ENCODE data around the gene PSMC6.
A peak's percentile ranks its signal among the peaks of the same experiment; 100 is the strongest.
"Not testable (repeated sequence)": the region's sequence is repeated elsewhere in the genome, so short reads cannot be mapped to it uniquely, and the experiment has no call there.

The PSMC6 gene

DNA sequence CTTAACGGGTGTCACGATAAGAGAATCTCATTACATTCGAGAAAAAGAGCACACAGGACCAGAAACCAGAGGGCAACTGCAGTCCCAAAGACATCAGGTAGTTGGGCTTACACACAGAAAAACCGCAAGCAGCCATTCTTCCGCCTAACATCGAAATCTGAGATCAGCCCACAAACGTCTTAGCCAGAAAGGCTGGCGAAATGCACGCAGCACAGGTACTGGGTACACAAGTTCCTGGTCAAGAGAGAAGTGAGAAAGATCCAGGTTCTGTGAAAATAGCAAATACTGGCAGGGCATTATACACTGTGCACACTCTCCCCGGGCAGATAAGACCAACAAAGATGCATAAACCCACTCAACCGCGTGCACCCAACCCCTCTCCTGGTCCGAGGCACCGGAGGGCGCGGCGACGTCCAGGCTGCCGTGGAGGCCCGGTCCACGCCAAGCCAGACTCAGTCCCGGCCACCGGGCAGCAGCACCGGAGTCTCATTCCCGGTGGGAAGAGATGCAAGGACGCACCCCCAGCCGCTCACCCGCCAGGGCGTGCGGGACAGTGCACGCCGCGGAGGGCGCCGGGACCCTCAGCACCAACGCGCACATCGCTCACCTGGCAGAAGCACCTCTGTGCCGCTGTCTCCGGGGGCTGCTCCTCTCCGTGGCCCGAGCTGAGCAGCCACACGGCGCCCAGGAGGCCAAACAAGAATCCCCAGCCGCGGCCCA is 12.1 kb upstream of the PSMC6 start:
- intact Hi-C loops (cut with micrococcal nuclease), result loop anchor here (2.0 to 10.0 kb wide), 3 partner anchors 37 to 380 kb away; partner anchors contain the start of genes GPR137C, PTGER2, STYX and TXNDC16

DNA sequence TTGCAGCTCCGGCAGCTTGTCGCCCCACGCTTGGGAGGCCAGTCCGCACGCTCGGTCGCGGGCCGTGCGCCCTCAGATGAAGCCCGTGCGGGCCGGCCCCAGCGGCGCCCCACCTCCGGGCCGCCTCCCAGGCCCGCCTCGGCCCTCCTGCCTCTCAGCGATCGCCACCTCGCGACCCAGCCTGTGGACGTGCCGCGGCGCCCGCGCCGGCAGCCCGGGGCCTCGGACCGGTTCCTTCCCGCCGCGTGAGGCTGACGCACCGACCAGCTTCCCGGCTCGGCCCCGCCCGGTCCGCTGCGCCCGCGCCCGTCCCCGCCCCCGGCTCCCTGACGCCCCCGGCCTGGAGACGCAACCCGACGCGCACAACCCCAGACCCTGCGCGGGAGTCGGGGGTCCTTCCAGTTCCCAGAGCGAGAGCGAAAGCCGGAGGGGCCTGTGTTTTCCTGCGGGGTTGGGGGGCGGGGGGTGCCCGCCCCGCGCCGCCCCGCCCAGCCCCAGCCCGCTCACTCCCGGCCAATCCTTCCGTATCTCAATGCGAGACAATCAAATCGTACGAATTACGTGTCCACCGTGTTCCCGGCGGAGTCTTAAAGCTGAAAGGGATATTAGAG is 11.4 kb upstream of the PSMC6 start, which contains the start of gene ERO1A:
Gene ERO1A, minus strand, starts transcription at position 78 of the 611 bp plus-strand sequence. Its CDS starts 77 bp downstream, at position 1.
- intact Hi-C loops (cut with micrococcal nuclease), result loop anchor here (1.0 to 10.0 kb wide), 3 partner anchors 12 to 381 kb away; partner anchors contain the start of genes GPR137C, PSMC6, PTGER2 and TXNDC16
- Mint-ChIP-seq H3K9me3 (no peaks in the 10 kb centered on the region), H3K27me3 (no peaks in the 10 kb centered on the region), H3K4me3 (peak within 1 kb of the TSS; percentile 87), H3K27ac (peak within 1 kb of the TSS; percentile 92), H3K36me3 (ENCODE audit: low read depth) (peaks cover 14% of the 10 kb centered on the region), H3K4me1 (ENCODE audit: low read depth) (peaks cover 58% of the 10 kb centered on the region)

More for the DNA sequence above, 12.1 kb upstream of the PSMC6 start:
- Mint-ChIP-seq H3K4me1 (ENCODE audit: low read depth) (peaks cover 63% of the 10 kb centered on the region), H3K27ac (peak overlapping the region; percentile 92), H3K36me3 (ENCODE audit: low read depth) (peaks cover 18% of the 10 kb centered on the region), H3K4me3 (peak overlapping the region; percentile 87), H3K27me3 (no peaks in the 10 kb centered on the region), H3K9me3 (no peaks in the 10 kb centered on the region)

DNA sequence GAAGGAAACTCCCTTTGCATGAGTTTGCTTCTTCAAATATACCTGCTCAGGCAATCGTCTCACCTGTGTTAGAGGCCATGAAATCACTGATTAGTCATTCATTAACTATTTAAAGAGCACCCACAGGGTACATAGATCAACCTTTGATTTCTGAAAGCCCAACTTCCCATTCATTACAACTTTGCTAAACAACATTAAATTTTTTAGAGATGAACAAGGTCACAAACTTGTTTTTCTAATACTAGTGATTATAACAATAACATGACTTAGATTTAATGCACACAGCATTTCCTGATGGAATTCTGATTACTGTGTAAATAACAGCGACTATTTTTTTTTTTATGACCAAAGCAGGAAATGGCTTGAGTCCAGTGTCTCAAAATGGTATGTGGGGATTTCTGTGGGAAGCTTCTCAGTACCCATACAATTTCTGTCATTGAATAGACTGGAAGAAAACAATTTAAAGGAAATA is 6.3 kb upstream of the PSMC6 start:
- Mint-ChIP-seq H3K36me3 (ENCODE audit: low read depth) (no peaks in the 10 kb centered on the region), H3K27me3 (no peaks in the 10 kb centered on the region), H3K4me1 (ENCODE audit: low read depth) (peaks cover 39% of the 10 kb centered on the region), H3K9me3 (no peaks in the 10 kb centered on the region), H3K4me3 (no peak overlapping the region), H3K27ac (no peak overlapping the region)
- intact Hi-C loops (cut with micrococcal nuclease), result no loop called here

DNA sequence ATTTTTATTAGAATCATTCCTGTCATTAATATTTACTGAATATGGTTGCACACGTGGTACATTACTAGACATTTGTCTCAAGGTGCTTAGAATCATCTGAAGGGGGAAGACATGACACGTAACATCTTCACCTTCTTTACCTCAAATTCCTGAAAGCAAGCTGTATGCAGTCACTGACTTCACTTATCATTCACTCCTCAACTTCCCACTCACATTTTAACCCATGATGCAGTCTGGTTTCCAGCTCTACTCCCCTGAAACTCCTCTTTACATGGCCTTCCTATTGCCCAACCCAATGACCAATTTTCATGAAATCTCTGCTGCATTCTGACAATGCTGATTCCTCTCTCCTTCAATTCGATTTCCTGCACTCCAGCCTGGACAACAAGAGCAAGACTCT is 5.8 kb upstream of the PSMC6 start:
- Mint-ChIP-seq H3K27ac (no peak overlapping the region), H3K4me3 (no peak overlapping the region), H3K27me3 (no peaks in the 10 kb centered on the region), H3K9me3 (no peaks in the 10 kb centered on the region), H3K4me1 (ENCODE audit: low read depth) (peaks cover 41% of the 10 kb centered on the region), H3K36me3 (ENCODE audit: low read depth) (no peaks in the 10 kb centered on the region)
- intact Hi-C loops (cut with micrococcal nuclease), result no loop called here

DNA sequence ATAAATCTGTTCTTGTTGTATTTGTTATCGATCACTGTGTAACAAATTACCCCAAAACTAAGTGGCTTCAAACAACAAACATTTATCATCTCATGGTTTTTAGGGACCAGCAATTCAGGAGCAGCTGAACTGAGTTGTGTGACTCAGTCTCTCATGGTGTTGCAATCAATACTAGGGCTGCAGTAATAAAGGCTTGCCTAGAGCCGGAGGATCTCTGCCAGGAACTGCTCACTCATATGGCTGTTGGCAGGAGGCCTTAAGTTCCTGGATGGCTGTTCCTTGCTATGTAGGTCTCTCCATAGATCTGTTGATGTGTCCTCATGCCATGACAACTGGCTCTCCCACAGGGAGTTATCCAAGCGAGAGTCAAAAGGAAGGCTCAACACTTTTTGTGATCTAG is 3.8 kb upstream of the PSMC6 start:
- H3K27ac Mint-ChIP-seq, result peak overlapping the region; percentile 66
- no peak overlapping the region for H3K4me3 Mint-ChIP-seq
- H3K36me3 Mint-ChIP-seq (ENCODE audit: low read depth), result peaks cover 13% of the 10 kb centered on the region
- intact Hi-C loops (cut with micrococcal nuclease), result no loop called here
- H3K4me1 Mint-ChIP-seq (ENCODE audit: low read depth), result peaks cover 37% of the 10 kb centered on the region
- H3K27me3 Mint-ChIP-seq, result no peaks in the 10 kb centered on the region
- H3K9me3 Mint-ChIP-seq, result no peaks in the 10 kb centered on the region

DNA sequence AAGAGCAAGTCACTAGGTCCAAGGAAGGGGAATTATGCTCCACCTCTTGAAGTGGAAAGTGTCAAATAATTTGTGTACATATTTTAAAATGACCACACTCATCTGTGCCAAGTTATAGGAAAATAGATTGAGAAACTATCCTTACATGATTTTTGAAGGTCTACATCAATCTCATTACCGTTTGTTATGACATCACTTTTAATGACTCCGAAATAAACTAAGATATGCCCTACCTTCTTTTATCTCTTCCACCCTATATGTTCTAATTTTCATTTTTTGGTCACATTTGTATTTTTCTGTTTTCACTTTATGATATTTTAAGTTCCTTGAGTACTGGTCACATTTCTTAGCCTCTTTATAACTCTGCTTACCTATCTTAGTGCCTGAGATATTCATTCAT is 3.3 kb upstream of the PSMC6 start:
- Mint-ChIP-seq H3K4me3 (no peak overlapping the region), H3K36me3 (ENCODE audit: low read depth) (peaks cover 17% of the 10 kb centered on the region), H3K27ac (peak overlapping the region; percentile 66), H3K9me3 (no peaks in the 10 kb centered on the region), H3K27me3 (no peaks in the 10 kb centered on the region), H3K4me1 (ENCODE audit: low read depth) (peaks cover 40% of the 10 kb centered on the region)
- intact Hi-C loops (cut with micrococcal nuclease), result no loop called here

DNA sequence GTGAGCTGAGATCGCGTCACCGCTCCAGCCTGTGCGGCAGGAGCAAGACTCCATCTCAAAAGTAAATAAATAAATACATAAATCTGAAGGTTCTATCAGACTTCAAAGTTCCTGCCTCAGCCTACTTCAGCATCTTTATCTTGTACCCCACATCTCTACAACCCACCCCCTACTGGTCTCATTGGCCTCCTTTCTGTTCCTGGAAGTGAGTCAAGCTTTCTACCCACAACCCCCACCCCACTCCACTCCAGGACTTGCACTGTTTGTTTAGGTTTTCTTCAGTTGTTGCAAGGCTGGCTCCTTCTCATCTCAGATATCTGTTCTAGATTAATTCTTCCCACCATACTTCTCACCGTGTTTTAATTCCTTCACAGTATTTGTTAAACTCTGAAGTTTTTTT is 714 bp upstream of the PSMC6 start:
- peaks cover 42% of the 10 kb centered on the region for H3K36me3 Mint-ChIP-seq (ENCODE audit: low read depth)
- H3K27me3 Mint-ChIP-seq, result no peaks in the 10 kb centered on the region
- H3K4me3 Mint-ChIP-seq, result peak overlapping the region; percentile 88
- H3K9me3 Mint-ChIP-seq, result no peaks in the 10 kb centered on the region
- intact Hi-C loops (cut with micrococcal nuclease), result no loop called here
- H3K4me1 Mint-ChIP-seq (ENCODE audit: low read depth), result peaks cover 29% of the 10 kb centered on the region
- peak overlapping the region; percentile 84 for H3K27ac Mint-ChIP-seq

DNA sequence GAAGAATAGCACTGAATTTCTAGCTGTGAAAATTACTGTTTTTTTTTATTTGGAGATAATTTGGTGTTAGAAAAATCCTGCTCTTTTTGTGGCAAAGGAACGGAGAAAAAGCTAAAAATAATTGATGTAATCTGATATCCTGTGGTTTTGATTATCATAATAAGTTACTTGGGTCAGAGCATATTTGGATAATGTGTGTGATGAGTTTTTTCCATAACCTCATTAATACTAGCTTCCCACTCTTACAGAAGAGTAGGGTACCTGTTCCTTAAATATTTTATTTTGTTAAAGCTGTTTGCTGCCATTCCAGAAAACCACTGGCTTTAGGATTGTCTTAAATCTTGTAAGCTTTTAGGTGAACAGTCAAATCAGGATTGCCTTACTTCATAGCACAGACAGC is 4.7 kb downstream of the PSMC6 start:
- no peaks in the 10 kb centered on the region for H3K27me3 Mint-ChIP-seq
- H3K4me3 Mint-ChIP-seq, result no peak overlapping the region
- peaks cover 91% of the 10 kb centered on the region for H3K36me3 Mint-ChIP-seq (ENCODE audit: low read depth)
- peaks cover 16% of the 10 kb centered on the region for H3K4me1 Mint-ChIP-seq (ENCODE audit: low read depth)
- H3K9me3 Mint-ChIP-seq, result no peaks in the 10 kb centered on the region
- intact Hi-C loops (cut with micrococcal nuclease), result no loop called here
- no peak overlapping the region for H3K27ac Mint-ChIP-seq

DNA sequence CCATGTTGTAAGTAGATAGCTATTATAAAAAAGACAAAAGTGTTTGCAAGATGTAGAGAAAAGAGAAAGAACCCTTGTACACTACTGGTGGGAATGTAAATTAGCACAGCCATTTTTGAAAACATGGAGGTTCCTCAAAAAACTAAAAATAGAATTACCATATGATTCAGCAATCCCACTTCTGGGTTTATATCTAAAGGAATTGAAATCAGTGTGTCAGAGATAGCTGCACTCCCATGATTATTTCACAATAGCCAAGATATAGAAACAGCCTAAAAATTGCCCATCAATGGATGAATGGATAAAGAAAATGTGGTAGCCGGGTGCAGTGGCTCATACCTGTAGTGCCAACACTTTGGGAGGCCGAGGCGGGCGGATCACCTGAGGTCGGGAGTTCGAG is 9.2 kb downstream of the PSMC6 start:
- Mint-ChIP-seq H3K27ac (peak overlapping the region; percentile 56), H3K4me3 (no peak overlapping the region)

DNA sequence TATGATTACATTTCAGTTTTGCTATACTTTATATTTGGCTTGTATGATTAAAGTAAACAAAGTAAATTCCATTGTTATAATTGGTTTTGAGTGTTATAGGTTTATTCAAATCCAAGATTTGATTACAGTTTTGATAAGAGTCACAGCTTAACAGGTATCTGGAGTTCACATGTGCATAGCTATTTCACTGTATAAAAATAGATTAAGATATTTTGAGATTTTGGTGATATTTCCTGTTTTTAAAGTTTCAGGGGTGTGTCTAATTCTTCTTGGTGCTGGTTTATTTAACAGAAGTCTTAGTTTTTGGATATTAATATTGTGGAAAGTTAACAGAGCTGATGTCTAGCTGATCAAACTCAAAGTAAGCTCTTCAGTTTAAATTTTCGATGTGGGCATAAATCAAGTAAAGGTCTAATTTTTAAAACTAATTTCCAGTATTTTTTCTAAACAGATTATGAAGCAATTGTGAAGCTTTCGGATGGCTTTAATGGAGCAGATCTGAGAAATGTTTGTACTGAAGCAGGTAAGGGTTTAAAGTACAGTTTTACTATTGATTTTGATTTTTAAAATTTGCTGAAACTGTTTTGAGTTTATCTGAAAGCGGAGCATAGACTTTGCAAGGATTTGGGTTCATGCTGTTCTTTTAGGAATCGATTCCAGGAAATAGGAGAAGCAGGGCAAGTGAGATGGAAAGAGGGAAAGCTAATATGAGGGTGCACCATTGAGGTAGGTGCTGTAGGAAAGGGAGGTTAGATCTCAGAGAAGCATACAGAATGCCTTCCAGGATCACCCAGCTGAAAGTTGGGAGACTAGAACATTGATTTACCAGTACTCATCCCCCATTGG is 16.7 kb downstream of the PSMC6 start:
- peaks cover 31% of the 10 kb centered on the region for H3K4me1 Mint-ChIP-seq (ENCODE audit: low read depth)
- H3K27ac Mint-ChIP-seq, result no peak overlapping the region
- intact Hi-C loops (cut with micrococcal nuclease), result no loop called here
- H3K27me3 Mint-ChIP-seq, result no peaks in the 10 kb centered on the region
- H3K9me3 Mint-ChIP-seq, result no peaks in the 10 kb centered on the region
- H3K36me3 Mint-ChIP-seq (ENCODE audit: low read depth), result peaks cover 83% of the 10 kb centered on the region
- H3K4me3 Mint-ChIP-seq, result no peak overlapping the region

More for the DNA sequence above, 9.2 kb downstream of the PSMC6 start:
- Mint-ChIP-seq H3K27me3 (no peaks in the 10 kb centered on the region), H3K4me1 (ENCODE audit: low read depth) (peaks cover 10% of the 10 kb centered on the region), H3K36me3 (ENCODE audit: low read depth) (peaks cover 84% of the 10 kb centered on the region), H3K9me3 (no peaks in the 10 kb centered on the region)
- intact Hi-C loops (cut with micrococcal nuclease), result loop anchor here (2.0 kb wide), 1 partner anchor 15 kb away; the partner anchor contains the start of gene STYX

DNA sequence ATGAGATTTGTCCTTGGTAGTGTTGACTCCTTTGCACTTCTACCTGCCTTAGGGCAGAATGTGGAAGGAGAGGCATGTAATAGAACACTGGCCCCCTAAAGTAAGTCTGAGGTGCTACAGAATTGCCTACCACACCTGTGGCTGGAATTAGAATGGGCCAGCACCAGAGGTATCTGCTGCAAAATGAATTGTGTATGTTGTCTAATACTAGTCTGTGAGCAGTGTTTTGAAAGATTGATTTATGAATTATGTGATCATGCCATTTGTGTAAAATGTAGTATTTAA is 17.3 kb downstream of the PSMC6 start:
- no peak overlapping the region for H3K27ac Mint-ChIP-seq
- peaks cover 81% of the 10 kb centered on the region for H3K36me3 Mint-ChIP-seq (ENCODE audit: low read depth)

DNA sequence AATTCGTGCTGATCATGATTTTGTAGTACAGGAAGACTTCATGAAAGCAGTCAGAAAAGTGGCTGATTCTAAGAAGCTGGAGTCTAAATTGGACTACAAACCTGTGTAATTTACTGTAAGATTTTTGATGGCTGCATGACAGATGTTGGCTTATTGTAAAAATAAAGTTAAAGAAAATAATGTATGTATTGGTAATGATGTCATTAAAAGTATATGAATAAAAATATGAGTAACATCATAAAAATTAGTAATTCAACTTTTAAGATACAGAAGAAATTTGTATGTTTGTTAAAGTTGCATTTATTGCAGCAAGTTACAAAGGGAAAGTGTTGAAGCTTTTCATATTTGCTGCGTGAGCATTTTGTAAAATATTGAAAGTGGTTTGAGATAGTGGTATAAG is 20.5 kb downstream of the PSMC6 start:
- H3K27ac Mint-ChIP-seq; H3K4me3 Mint-ChIP-seq; H3K9me3 Mint-ChIP-seq; intact Hi-C loops (cut with micrococcal nuclease); H3K27me3 Mint-ChIP-seq: not testable (repeated sequence)
- Mint-ChIP-seq H3K4me1 (ENCODE audit: low read depth) (peaks cover 22% of the 10 kb centered on the region), H3K36me3 (ENCODE audit: low read depth) (peaks cover 75% of the 10 kb centered on the region)

More for the DNA sequence above, 17.3 kb downstream of the PSMC6 start:
- peaks cover 31% of the 10 kb centered on the region for H3K4me1 Mint-ChIP-seq (ENCODE audit: low read depth)
- H3K9me3 Mint-ChIP-seq, result no peaks in the 10 kb centered on the region
- no peak overlapping the region for H3K4me3 Mint-ChIP-seq
- intact Hi-C loops (cut with micrococcal nuclease), result no loop called here
- H3K27me3 Mint-ChIP-seq, result no peaks in the 10 kb centered on the region

DNA sequence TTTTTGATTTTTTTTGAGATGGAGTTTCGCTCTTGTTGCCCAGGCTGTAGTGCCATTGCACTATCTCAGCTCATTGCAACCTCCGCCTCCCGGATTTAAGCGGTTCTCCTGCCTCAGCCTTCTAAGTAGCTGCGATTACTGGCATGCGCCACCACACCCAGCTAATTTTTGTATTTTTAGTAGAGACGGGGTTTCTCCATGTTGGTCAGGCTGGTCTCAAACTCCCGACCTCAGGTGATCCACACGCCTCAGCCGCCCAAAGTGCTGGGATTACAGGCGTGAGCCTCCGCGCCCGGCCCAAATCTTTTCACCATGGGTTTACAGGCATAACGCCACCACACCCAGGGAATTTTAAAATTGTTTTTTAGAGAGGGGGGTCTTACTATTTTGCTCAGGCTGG is 22.0 kb downstream of the PSMC6 start:
- H3K27ac Mint-ChIP-seq; H3K4me3 Mint-ChIP-seq; H3K27me3 Mint-ChIP-seq; intact Hi-C loops (cut with micrococcal nuclease); H3K9me3 Mint-ChIP-seq: not testable (repeated sequence)
- Mint-ChIP-seq H3K36me3 (ENCODE audit: low read depth) (peaks cover 75% of the 10 kb centered on the region), H3K4me1 (ENCODE audit: low read depth) (peaks cover 17% of the 10 kb centered on the region)

DNA sequence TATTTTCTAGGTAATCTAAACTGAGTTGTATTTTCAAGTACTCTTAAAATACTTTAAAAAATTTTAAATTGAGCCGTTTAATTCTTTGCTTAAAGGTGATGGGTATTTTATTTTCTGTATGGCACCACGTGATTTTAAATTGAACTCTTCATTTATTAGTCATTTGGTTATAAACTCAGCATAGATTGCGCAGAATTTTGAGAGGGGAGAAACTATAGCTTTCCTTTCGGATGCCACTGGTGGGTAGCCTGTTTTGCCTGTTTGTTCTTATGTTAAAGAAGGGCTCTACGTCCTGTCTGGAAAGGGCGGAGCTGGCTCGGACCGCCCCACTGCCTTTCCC is 22.6 kb downstream of the PSMC6 start:
- H3K4me1 Mint-ChIP-seq (ENCODE audit: low read depth), result peaks cover 20% of the 10 kb centered on the region
- peaks cover 75% of the 10 kb centered on the region for H3K36me3 Mint-ChIP-seq (ENCODE audit: low read depth)
- no peaks in the 10 kb centered on the region for H3K27me3 Mint-ChIP-seq
- no peaks in the 10 kb centered on the region for H3K9me3 Mint-ChIP-seq
- H3K27ac Mint-ChIP-seq, result peak overlapping the region; percentile 97
- intact Hi-C loops (cut with micrococcal nuclease), result no loop called here
- peak overlapping the region; percentile 94 for H3K4me3 Mint-ChIP-seq
